Neutrophil (primary cell): Measurements from ENCODE around the gene EMX1.
A peak's percentile ranks its signal among the peaks of the same experiment; 100 is the strongest.

Experiments used
- H3K27ac ChIP-seq: fragments of 200-600 bp; sonication (generic); 2 replicates; pipeline ENCODE4 v1.5.1; 2016; ENCODE audit warnings: mild to moderate bottlenecking, moderate library complexity
- H3K27me3 ChIP-seq: fragments of 200-600 bp; sonication (generic); 2 replicates; pipeline ENCODE4 v1.6.0; 2016; ENCODE audit warnings: mild to moderate bottlenecking
- H3K36me3 ChIP-seq: fragments of 200-600 bp; sonication (generic); 2 replicates; pipeline ENCODE4 v1.5.1; 2017
- H3K4me1 ChIP-seq, 2 experiments: fragments of 200-600 bp in 1 of 2; sonication (generic) in 1 of 2; 1 replicate in 1 of 2; 2 replicates in 1 of 2; pipeline versions ENCODE4 v1.5.1 to v1.6.1; 2013 to 2016; ENCODE audit warnings: low read depth in 1 of 2, low read length in 1 of 2, mild to moderate bottlenecking in 1 of 2, moderate library complexity in 1 of 2; ENCODE audit not compliant: control insufficient read depth in 1 of 2, insufficient read depth in 1 of 2
- H3K4me3 ChIP-seq, 2 experiments: fragments of 200-600 bp in 1 of 2; sonication (generic) in 1 of 2; 1 replicate in 1 of 2; 2 replicates in 1 of 2; pipeline ENCODE4 v1.5.1; 2013 to 2016; ENCODE audit warnings: low read depth in 1 of 2, low read length in 1 of 2, mild to moderate bottlenecking in 1 of 2, moderate library complexity in 1 of 2
- H3K9me3 ChIP-seq: fragments of 200-600 bp; sonication (generic); 2 replicates; pipeline ENCODE4 v1.5.1; 2016
- TF ChIP-seq, protein P1 (sequence below): fragments of 200-600 bp; sonication (generic); IDR thresholded peaks from 2 replicates; pipeline ENCODE4 v1.5.1; 2016; ENCODE audit warnings: antibody characterized with exemption

EMX1 gene

DNA sequence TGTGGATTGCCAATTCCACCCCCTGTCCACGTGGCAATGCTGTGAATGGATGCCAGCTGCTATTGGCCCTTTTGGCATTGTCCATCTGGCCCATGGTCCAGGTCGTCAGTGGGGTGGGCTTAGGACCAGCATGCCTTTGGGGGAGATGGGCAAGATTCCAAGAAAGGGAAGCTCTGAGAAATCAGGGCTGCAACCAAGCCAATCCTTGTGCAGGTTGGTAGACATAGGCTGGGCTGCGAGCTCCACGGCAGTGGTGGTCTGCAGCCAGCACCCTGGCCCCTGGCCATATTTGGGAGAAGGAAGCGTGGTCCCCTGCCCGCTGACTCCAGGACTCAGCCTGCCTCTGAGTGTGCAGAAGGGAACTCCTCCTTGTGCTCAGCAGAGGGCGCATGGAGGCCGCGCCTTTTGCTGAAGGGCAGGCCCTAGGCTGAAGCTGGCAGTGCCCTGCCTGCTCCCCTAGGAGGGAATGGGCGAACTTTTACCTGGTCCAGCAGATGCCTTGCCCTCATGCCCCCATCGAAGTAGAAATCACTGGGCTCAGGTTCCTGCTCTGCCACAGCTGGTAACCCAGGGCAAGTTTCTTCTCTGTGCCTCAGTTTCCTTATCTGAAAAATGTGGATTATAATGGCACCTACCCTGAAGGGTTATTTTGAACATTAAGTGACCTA is 24.7 kb upstream of the EMX1 start:
- H3K4me3 ChIP-seq: no peak overlapping the region
- no peak overlapping the region for H3K27ac ChIP-seq
- peaks cover 98% of the 10 kb centered on the region for H3K27me3 ChIP-seq
- no peaks in the 10 kb centered on the region for H3K9me3 ChIP-seq
- TF ChIP-seq, protein P1, sequence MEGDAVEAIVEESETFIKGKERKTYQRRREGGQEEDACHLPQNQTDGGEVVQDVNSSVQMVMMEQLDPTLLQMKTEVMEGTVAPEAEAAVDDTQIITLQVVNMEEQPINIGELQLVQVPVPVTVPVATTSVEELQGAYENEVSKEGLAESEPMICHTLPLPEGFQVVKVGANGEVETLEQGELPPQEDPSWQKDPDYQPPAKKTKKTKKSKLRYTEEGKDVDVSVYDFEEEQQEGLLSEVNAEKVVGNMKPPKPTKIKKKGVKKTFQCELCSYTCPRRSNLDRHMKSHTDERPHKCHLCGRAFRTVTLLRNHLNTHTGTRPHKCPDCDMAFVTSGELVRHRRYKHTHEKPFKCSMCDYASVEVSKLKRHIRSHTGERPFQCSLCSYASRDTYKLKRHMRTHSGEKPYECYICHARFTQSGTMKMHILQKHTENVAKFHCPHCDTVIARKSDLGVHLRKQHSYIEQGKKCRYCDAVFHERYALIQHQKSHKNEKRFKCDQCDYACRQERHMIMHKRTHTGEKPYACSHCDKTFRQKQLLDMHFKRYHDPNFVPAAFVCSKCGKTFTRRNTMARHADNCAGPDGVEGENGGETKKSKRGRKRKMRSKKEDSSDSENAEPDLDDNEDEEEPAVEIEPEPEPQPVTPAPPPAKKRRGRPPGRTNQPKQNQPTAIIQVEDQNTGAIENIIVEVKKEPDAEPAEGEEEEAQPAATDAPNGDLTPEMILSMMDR: peak; percentile 15
- H3K36me3 ChIP-seq: no peaks in the 10 kb centered on the region
- H3K4me1 ChIP-seq: peaks cover 12 to 15% of the 10 kb centered on the region in 2 experiments

DNA sequence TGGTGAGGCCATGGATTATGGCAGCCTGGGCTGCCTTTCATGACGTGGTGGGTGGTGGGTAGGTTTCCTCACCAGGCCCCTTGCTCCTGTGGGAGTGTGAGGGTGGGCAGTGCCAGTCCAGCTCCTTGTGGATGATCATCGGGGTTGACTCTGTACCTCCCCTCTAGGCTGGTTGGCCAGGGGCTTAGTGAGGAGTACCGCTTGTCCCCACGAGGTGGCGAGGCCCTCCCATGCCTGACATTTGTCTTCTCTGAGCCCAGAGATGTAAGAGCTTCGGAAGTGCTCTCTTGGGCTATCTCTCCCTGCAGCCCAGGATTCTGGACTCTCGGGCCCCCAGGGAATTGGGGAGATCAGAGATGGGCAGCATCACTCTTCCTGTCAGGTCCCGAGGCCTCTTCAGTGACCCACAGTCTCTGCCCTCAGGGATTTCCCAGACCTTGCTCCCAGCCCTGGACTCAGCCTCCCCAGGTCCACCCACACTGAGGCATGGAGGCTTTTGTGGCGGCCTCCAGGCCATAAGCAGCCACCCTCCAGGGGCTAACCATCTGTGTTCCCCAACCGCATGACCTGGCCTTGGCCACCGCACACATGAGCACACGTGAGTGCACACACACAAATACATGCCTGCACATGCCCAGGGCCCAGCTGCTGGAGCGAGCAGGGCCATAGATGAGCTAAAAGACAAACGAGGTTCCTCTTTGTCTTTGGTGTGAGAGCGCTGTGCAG is 23.6 kb upstream of the EMX1 start:
- H3K9me3 ChIP-seq: no peaks in the 10 kb centered on the region
- H3K4me1 ChIP-seq: peaks cover 8 to 12% of the 10 kb centered on the region in 2 experiments
- peaks cover 98% of the 10 kb centered on the region for H3K27me3 ChIP-seq
- no peaks in the 10 kb centered on the region for H3K36me3 ChIP-seq
- TF ChIP-seq, protein P1: no peak
- H3K4me3 ChIP-seq: no peak overlapping the region
- H3K27ac ChIP-seq: no peak overlapping the region

DNA sequence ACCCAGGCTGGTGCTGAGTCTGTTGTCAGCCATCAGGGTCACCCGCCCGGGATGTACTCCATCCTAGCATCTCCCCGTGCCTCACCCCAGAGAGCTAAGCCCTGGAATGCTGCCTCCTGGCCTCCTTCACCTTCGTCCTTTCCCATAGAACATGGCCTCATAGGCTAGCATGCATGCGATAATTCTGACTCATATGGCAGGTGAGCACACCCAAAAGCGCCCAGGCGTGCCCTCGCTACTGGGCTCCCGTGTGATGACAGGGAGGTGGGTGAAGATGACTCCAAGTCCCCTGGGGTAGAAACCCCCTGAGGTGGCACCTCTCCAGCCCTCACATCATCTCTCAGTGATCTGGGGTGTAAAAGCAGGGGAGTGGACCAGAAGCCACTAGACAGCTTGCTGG is 22.8 kb upstream of the EMX1 start:
- Histone ChIP-seq H3K27me3 (peaks cover 98% of the 10 kb centered on the region), H3K4me1 (peaks cover 8 to 12% of the 10 kb centered on the region in 2 experiments), H3K9me3 (no peaks in the 10 kb centered on the region), H3K36me3 (no peaks in the 10 kb centered on the region), H3K27ac (no peak overlapping the region), H3K4me3 (no peak overlapping the region)
- TF ChIP-seq, protein P1: no peak

DNA sequence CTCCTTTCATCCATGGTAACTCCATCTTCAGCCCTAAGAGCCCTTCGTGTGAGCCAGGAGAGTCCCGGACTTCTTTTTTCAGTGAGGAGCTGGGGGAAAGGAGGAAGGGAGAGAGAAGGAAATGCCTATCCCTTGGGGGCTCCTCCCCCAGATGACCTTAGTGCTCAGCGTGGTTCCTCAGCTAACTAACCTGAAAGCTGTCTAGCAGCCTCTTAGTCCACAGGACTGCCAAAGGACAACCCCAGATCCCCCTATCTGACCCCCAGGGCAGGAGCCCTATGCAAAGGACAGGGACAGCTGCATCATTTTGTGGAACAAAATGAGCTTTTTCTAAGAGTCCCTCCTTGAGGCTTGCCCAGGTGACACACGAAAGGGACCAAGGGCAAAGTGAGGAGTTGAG is 22.2 kb upstream of the EMX1 start:
- peaks cover 8 to 12% of the 10 kb centered on the region in 2 experiments for H3K4me1 ChIP-seq
- H3K9me3 ChIP-seq: no peaks in the 10 kb centered on the region
- H3K36me3 ChIP-seq: no peaks in the 10 kb centered on the region
- no peak overlapping the region for H3K4me3 ChIP-seq
- H3K27ac ChIP-seq: no peak overlapping the region
- TF ChIP-seq, protein P1: no peak
- peaks cover 98% of the 10 kb centered on the region for H3K27me3 ChIP-seq

DNA sequence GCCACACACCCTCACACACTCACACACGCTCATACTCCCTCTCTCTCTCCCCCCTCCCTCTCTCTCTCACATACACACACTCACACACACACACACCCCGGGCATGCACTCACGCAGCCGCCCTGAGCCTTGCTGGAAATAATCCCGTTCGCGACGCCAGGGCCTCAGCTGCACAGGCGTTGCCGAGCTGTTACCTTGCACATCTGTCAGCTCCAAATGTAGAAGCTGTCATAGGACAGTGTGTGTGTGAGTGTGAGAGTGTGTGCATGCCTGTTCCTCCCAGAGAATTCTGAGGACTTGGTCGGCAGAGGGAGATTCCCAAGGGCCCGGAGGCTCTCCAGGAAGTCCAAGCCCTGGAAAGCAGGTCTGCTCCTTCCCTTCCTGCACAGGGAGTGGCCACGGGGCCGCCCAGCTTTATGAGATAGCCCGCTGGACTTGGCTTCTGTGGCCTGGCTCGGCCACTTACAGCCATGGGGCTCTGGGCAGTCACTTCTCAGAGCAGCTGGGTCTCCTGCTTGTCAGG is 21.5 kb upstream of the EMX1 start:
- Histone ChIP-seq H3K36me3 (no peaks in the 10 kb centered on the region), H3K27me3 (peaks cover 98% of the 10 kb centered on the region), H3K9me3 (no peaks in the 10 kb centered on the region), H3K4me3 (no peak overlapping the region), H3K27ac (no peak overlapping the region), H3K4me1 (peaks cover 8 to 10% of the 10 kb centered on the region in 2 experiments)
- TF ChIP-seq, protein P1: no peak
